Measurements from ENCODE around the gene AFAP1L1. TPM values are rescaled to one million over a fixed set of nuclear protein-coding genes. Genes with fewer than 3 reads are reported as not detected.
A peak's percentile ranks its signal among the peaks of the same experiment; 100 is the strongest.

AFAP1L1 gene
- total RNA-seq, 1 experiment from 2014 or later: 1.4 TPM

GRCh38 chr5:149314571-149315111 is 43.0 kb downstream of the AFAP1L1 start:
- DNase-seq (ENCODE audit: low spot score): no peak

GRCh38 chr5:149315753-149316152 is 44.1 kb downstream of the AFAP1L1 start:
- DNase-seq (ENCODE audit: low spot score): no peak

GRCh38 chr5:149317281-149318048 is 45.8 kb downstream of the AFAP1L1 start:
- peak; percentile 62 for DNase-seq (ENCODE audit: low spot score)

- DNase-seq (ENCODE audit: low spot score): no peak
Measured at GRCh38 chr5:149319174-149319573, 47.5 kb downstream of the AFAP1L1 start.

GRCh38 chr5:149320791-149321330 is 49.2 kb downstream of the AFAP1L1 start:
- DNase-seq (ENCODE audit: low spot score): peak; percentile 98

- no peak for DNase-seq (ENCODE audit: low spot score)
Measured at GRCh38 chr5:149322518-149322917, 50.9 kb downstream of the AFAP1L1 start.

GRCh38 chr5:149323210-149323609 is 51.6 kb downstream of the AFAP1L1 start:
- no peak for DNase-seq (ENCODE audit: low spot score)

GRCh38 chr5:149323621-149324205 is 52.1 kb downstream of the AFAP1L1 start:
- DNase-seq (ENCODE audit: low spot score): no peak

GRCh38 chr5:149324641-149325040 is 53.0 kb downstream of the AFAP1L1 start:
- DNase-seq (ENCODE audit: low spot score): no peak

GRCh38 chr5:149325166-149325735 is 53.6 kb downstream of the AFAP1L1 start:
- DNase-seq (ENCODE audit: low spot score): no peak

GRCh38 chr5:149325894-149326293 is 54.2 kb downstream of the AFAP1L1 start:
- peak; percentile 41 for DNase-seq (ENCODE audit: low spot score)

- no peak for DNase-seq (ENCODE audit: low spot score)
Measured at GRCh38 chr5:149326611-149327010, 55.0 kb downstream of the AFAP1L1 start.

GRCh38 chr5:149328177-149328576 is 56.5 kb downstream of the AFAP1L1 start:
- DNase-seq (ENCODE audit: low spot score): no peak

- DNase-seq (ENCODE audit: low spot score): no peak
Measured at GRCh38 chr5:149333711-149334443, 62.2 kb downstream of the AFAP1L1 start.

GRCh38 chr5:149337736-149338135 is 66.1 kb downstream of the AFAP1L1 start:
- no peak for DNase-seq (ENCODE audit: low spot score)

- no peak for DNase-seq (ENCODE audit: low spot score)
Measured at GRCh38 chr5:149338364-149338763, 66.7 kb downstream of the AFAP1L1 start.

GRCh38 chr5:149340920-149341319 is 69.3 kb downstream of the AFAP1L1 start:
- no peak for DNase-seq (ENCODE audit: low spot score)

GRCh38 chr5:149341876-149342275 is 70.2 kb downstream of the AFAP1L1 start:
- no peak for DNase-seq (ENCODE audit: low spot score)

- no peak for DNase-seq (ENCODE audit: low spot score)
Measured at GRCh38 chr5:149344151-149344550, 72.5 kb downstream of the AFAP1L1 start.

- peak; percentile 98 for DNase-seq (ENCODE audit: low spot score)
Measured at GRCh38 chr5:149345147-149345891, 73.7 kb downstream of the AFAP1L1 start, which contains the start of gene GRPEL2. TSS of gene GRPEL2 (plus strand) at chr5:149345499. CDS start at chr5:149345540, 41 bp downstream.

GRCh38 chr5:149345892-149346222 is 74.2 kb downstream of the AFAP1L1 start:
- no peak for DNase-seq (ENCODE audit: low spot score)

Measured in A172 (cell line).